GM13977 (cell line): ENCODE measurements around the gene CLNK.

Experiments
- DNase-seq: peaks from one replicate; pipeline ENCODE4 v3.0.0; 2012; ENCODE audit warnings: low spot score
- in situ Hi-C: fragments of 300-500 bp; cut with MboI; formaldehyde crosslinking; loops from one replicate; pipeline ENCODE4 v1.12.0; 2022; ENCODE audit warnings: low sequenced_read_pairs, low pct_unique_long_range_greater_than_20kb, mixed read lengths, inconsistent platforms; ENCODE audit not compliant: unreplicated experiment
- TF ChIP-seq, protein P1 (sequence below): IDR thresholded peaks from 2 replicates; pipeline ENCODE4 v1.5.1; 2012; ENCODE audit warnings: mild to moderate bottlenecking, control low read depth; ENCODE audit not compliant: insufficient read depth; ENCODE audit errors: extremely low read depth, missing control alignments

Gene CLNK

DNA sequence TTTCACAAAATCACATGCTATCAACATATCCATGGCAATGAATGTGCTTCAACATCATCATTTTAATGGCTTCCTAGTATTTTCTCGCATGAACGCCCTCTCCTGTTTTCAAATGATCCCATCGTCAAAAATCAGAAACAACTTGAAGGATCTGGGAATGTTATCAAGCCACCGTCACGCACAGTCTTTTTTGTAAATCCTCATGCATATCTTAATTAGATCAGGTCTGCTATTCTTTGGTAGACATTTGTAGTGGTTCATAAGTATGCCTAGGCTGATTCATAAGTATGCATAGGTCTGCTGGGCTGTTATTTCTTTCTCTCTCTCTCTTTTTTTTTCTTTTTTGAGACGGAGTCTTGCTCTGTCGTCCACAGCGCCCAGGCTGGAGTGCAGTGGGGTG, 101.6 kb downstream of the CLNK start:
- TF ChIP-seq, protein P1, sequence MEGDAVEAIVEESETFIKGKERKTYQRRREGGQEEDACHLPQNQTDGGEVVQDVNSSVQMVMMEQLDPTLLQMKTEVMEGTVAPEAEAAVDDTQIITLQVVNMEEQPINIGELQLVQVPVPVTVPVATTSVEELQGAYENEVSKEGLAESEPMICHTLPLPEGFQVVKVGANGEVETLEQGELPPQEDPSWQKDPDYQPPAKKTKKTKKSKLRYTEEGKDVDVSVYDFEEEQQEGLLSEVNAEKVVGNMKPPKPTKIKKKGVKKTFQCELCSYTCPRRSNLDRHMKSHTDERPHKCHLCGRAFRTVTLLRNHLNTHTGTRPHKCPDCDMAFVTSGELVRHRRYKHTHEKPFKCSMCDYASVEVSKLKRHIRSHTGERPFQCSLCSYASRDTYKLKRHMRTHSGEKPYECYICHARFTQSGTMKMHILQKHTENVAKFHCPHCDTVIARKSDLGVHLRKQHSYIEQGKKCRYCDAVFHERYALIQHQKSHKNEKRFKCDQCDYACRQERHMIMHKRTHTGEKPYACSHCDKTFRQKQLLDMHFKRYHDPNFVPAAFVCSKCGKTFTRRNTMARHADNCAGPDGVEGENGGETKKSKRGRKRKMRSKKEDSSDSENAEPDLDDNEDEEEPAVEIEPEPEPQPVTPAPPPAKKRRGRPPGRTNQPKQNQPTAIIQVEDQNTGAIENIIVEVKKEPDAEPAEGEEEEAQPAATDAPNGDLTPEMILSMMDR, result no peak
- in situ Hi-C loops, result loop anchor here (10.0 kb wide), 1 partner anchor 842 kb away; the partner anchor contains the start of gene HS3ST1
- no peak for DNase-seq

DNA sequence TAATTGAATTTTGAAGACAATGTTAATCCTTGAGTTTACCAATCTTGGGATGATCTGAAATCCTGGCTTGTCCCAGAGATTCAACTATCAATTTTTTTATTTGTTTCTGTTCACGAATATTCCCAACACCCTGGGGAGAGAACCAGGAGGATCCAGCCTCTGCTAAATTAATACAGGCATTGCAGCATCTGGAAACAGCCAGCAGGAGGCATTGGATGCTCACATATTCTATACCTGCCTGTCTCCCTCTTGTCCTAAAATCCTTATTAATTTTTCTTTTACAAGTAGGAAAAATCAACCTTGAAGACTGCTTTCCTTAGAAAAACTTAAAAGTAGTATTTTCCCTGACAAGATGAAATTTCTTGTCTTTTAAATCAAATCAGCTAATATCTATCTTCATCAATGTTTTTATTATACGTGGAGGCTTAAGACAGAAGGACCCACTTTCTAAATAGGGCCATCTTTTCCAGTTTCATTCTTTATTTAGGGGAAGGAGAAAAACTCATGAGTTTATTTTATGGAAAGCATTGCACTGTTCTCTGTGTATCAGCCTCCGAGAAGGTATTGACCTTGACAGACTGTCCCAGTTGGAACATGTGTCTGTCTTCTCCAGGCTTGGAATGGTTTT, 102.4 kb downstream of the CLNK start:
- in situ Hi-C loops, result loop anchor here (10.0 kb wide), 1 partner anchor 843 kb away; the partner anchor contains the start of gene HS3ST1
- TF ChIP-seq, protein P1, result peak; percentile 88
- DNase-seq, result no peak

DNA sequence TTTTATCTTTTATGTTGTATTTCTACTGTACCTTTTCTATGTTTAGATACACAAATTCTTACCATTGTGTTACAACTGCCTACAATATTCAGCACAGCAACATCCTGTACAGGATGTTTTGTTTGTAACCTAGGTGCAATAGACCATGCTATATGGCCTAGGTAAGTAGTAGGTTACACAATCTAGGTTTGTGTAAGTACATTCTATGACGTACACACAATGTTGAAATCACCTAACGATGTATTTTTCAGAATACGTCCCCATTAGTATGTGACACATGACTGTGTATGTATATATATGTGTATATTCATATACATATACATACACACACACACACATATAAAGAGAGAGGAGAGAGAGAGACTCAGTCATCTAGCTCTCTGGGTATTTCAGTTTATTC, 103.5 kb downstream of the CLNK start:
- no peak for DNase-seq
- TF ChIP-seq, protein P1, result no peak
- in situ Hi-C loops, result loop anchor here (10.0 kb wide), 1 partner anchor 844 kb away; the partner anchor contains the start of gene HS3ST1

DNA sequence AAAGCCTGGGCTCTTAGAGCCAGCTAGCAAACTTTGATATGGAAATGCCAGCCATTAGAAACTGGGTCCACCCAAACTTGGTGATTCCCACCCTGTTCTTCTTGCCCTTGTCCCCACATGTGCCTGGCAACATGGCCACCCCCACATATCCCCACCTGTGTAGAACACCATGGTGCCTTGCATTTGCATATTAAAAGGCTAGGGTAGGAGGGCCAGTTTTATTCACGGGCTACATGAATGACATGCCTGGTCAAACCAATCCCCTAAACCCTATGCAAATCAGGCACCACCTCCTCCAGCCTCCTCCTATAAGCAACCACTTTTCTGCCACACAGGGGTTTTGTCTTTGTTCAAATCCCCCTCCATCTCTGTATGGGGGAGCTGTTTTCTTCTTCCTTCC, 104.9 kb downstream of the CLNK start:
- TF ChIP-seq, protein P1, result no peak
- in situ Hi-C loops, result loop anchor here (10.0 kb wide), 1 partner anchor 845 kb away; the partner anchor contains the start of gene HS3ST1
- no peak for DNase-seq

DNA sequence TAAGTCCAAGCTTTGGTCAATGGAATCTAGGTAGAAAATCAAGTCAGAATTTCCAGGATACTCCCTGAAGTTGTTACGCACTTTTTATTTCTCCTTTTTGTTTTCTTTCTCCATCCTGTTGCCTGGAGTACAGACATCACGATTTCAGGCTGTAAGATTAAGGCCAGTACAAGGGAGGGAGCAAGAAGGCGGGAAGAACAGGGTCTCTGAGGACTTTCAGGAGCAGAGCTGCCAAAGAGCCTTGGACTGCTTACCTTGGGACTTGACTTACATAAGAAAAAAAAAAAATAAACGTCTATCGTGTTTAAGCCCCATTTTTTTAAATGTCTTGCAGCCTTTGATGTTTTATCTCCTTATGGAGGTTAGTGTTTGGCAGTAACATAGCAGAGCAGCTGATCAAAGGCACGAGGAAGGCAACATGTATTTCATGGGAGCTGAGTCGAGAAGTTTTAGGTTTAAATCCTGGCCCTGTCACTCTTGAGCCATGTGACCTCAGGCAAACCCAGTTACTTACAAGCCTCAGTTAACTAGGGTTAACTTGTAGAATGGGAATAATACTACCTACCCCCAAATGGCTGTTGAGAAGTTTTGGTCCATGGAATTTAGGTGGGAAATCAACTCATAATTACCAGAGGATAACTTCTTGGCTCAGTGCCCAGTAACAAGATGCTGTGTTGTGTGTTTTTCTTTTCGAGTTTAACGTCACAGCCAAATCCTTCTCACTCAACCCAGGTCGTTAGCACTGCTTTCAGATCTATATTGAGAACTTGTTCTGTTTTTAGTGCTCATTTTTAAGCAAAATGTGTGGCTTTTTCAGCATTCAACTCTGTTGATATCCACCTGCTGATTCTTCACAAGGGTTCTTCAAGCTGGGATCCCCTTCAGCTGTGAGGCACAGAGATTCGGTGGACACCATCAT, 106.8 kb downstream of the CLNK start:
- TF ChIP-seq, protein P1, result no peak
- in situ Hi-C loops, result no loop called here
- peak; percentile 28 for DNase-seq

DNA sequence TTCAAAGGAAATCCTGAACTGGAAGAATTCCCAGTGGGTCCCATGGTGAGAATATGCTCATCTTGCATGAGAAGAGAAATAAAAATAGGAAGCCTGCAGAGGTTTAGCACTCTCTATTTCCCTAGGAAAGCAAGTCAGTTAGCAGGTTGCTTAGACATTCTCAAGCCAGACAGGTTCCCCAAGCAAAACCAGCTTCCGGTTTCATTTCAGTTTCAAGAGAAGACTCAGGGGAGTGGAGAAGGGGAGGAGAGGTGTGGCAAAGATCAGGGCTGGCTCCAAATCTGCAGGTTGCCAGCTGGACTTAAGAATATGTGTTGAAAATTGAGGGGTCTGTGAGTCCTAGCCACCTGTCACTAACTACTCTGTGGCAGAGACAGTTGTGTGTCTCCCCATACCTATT, 107.5 kb downstream of the CLNK start:
- in situ Hi-C loops, result no loop called here
- no peak for DNase-seq
- TF ChIP-seq, protein P1, result no peak
